GM10266 (cell line): Measurements from ENCODE around the gene MAST4.

ENCODE experiments used
- DNase-seq: peaks from one replicate; pipeline ENCODE4 v3.0.0; 2012; ENCODE audit errors: extremely low spot score
- TF ChIP-seq, protein P1 (sequence below): IDR thresholded peaks from 2 replicates; pipeline ENCODE4 v1.5.1; 2012; ENCODE audit warnings: mild to moderate bottlenecking, low read depth; ENCODE audit not compliant: control insufficient read depth, insufficient read depth; ENCODE audit errors: missing control alignments

The MAST4 gene

DNA sequence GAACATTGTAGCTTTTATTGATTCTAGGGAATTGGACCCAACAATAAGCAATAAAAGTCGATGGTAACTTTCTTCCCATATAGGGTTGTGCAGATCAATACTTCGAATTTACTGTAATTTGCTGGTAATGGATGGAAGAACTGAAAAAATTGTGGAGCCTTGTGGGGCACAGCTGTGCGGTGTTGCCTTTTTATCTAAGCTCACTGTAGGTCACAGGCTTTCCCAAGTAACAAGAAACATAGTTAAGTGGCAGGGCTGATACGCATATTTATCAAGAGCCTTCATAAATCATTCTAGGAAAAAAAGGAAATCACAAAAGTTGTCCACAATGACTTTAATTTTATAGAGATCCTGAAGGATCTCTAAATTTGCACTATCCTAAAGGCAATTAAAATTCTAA is 292.9 kb downstream of the MAST4 start:
- no peak for DNase-seq
- TF ChIP-seq, protein P1, sequence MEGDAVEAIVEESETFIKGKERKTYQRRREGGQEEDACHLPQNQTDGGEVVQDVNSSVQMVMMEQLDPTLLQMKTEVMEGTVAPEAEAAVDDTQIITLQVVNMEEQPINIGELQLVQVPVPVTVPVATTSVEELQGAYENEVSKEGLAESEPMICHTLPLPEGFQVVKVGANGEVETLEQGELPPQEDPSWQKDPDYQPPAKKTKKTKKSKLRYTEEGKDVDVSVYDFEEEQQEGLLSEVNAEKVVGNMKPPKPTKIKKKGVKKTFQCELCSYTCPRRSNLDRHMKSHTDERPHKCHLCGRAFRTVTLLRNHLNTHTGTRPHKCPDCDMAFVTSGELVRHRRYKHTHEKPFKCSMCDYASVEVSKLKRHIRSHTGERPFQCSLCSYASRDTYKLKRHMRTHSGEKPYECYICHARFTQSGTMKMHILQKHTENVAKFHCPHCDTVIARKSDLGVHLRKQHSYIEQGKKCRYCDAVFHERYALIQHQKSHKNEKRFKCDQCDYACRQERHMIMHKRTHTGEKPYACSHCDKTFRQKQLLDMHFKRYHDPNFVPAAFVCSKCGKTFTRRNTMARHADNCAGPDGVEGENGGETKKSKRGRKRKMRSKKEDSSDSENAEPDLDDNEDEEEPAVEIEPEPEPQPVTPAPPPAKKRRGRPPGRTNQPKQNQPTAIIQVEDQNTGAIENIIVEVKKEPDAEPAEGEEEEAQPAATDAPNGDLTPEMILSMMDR, result no peak

DNA sequence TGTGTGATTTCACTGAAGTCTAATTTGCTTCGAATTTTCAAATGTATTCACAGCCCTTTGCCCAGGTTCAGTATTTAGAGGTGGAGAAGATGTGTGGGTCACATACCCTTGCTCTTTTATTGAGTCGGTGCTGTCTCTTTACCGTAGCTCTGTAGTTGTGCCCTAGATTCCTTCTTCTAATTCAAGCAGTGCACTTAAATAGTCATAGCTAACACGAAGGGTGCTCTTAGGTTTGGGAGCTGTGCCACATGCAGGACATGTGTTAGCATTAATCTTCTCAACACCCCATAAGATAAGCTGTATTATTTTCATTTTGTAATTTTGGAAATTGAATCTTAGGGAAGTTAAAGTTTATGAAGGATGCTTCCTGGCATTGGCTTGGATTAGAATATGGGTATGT is 293.3 kb downstream of the MAST4 start:
- no peak for DNase-seq
- TF ChIP-seq, protein P1, result no peak

DNA sequence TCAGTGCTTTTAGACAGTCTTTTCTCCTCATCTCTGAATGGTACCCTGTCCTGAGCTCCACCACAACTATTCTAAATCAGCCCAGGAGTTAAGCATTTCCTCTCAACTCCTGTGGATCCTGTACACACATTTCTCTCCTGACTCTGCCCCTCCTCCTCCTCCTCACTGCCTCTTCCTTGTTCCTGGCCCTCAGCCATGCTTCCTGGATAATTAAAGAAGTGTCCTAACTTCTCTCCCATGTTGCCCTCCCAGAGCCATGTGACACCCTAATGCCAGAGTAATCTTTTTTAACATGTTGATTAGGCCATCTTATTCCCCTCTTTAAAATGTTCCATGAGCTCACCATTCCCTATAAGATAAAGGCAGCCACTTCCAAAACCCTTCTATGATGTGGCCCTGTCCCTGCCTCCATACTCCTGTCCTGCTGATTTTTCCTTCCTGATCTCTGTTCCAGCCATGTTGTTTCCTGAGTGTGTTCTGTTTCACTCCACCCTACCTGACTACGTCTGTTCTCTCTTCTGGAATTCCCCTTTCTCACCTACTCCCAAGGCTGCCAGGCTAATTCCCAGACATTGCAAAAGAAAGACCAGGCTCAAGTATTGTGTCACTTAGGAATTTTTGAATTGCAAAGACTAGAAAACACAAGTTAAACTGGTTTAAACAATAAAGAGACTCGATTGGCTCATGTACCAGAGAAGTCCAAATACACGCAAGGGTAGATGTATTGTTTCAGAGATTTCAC is 295.2 kb downstream of the MAST4 start:
- DNase-seq, result no peak
- TF ChIP-seq, protein P1, result no peak

DNA sequence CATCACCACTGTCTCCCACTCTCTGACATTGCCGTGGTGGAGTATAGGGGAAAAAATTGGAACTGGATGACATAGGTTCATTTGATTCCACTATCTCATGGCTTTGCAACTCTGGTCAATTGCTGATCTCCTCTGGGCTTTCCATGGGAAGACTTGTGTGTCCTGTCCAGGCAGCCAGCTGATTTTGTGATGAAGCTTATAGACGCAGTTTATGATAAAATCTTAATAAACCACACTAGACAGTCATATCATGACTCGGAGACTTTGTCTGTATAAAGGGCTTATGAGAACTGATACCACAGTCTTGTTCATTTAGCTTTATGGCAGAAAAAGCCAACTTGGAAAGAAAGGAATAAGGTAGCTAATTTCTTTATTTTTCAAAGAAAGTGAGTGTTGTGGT is 296.5 kb downstream of the MAST4 start:
- no peak for DNase-seq
- TF ChIP-seq, protein P1, result no peak

DNA sequence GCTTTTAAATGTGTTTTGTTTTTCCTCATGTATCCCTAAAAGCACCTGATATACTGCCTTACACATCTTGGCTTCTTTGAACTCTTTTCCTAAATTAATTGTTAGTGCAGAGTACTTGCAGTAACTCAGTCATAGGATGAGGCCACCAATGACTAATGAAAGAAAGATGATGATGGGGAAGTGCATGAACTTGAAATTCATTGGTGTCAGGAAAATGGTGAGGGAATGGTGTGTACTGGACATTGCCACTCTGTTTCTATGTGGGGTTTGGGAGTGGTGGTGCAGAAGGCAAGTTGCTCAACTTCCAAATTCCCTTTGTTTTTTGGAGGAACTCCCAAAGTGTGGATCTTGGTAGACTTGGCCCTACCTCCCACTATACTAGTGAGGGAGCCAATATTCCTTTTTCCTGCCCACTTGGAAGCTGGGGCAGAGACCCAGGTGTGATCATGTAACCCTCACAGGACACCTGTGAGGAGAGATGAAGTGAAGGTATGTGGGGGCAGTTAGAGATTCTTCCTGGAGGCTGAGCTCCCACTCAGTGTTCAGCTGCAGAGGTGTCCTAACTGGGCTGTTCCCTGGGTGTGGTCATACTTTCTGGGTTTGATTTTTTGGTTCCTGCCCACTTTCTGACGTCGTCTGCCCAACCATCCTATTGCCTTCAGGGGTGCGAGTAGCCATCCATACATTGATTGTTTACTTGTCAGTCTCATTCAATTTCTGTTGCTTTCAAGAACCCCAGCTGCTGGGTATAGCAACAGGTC is 298.5 kb downstream of the MAST4 start:
- TF ChIP-seq, protein P1, result no peak
- no peak for DNase-seq

DNA sequence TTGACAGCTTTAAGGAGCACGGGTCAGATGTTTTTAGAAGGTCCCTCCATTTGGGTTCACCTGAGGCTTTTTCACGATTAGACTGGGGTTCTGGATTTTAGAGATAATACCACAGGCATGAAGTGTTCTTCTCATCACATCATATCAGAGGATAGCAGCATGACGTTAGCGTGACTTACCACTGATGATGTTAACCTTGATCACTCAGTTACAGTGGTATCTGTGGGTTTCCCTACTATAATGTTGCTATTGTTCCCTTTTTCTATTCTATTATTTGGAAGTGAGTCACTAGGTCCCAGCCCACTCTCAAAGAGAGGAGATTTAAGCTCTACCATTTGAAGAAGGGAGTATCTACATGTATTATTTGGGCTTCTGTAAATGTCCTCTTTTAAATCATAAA is 300.0 kb downstream of the MAST4 start:
- no peak for DNase-seq
- TF ChIP-seq, protein P1, result no peak

DNA sequence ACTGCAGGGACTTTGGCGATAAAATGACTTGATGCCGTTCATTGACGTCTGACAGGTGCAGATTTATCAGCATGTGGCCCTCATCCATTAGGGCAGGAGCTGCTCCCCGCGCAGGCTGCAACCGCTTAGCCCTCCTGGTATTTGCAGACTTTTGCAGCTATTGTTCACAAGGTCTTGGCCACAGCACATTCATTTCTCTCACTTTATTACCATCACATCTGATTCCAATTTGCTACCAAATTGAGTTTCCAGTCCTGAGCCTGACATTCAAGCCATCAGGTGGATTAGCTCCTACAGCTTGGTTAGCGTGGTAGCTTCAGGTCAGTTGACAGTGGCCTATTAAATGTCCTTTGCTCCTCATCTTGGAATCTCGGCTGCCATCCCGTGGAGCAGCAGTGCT is 301.2 kb downstream of the MAST4 start:
- TF ChIP-seq, protein P1, result no peak
- no peak for DNase-seq
